ENCODE data around the gene IGF2BP2.
"Not testable (repeated sequence)": the region's sequence is repeated elsewhere in the genome, so short reads cannot be mapped to it uniquely, and the experiment has no call there.

IGF2BP2 gene

DNA sequence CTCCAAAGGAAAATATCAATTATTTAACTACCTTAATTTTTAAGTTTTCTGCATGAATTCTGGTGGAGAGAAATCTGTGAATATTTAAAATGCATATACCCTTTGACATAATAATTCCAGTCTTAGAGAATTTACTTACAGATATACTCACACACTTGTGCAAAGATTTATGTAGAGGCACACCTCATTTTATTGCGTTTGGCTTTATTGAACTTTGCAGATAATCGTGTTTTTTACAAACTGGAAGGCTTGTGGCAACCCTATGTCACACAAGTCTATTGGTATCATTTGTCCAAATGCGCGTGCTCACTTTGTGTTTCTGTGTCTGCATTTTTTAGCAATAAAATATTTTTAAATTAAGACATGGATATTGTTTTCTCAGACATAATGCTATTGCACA is 157.3 kb downstream of the IGF2BP2 start:
- no peaks in the 10 kb centered on the region for H3K4me1 Mint-ChIP-seq
- H3K4me3 Mint-ChIP-seq = no peak overlapping the region
- H3K27me3 Mint-ChIP-seq (ENCODE audit: low read depth, poor library complexity) = no peaks in the 10 kb centered on the region
- TF ChIP-seq, protein P1, sequence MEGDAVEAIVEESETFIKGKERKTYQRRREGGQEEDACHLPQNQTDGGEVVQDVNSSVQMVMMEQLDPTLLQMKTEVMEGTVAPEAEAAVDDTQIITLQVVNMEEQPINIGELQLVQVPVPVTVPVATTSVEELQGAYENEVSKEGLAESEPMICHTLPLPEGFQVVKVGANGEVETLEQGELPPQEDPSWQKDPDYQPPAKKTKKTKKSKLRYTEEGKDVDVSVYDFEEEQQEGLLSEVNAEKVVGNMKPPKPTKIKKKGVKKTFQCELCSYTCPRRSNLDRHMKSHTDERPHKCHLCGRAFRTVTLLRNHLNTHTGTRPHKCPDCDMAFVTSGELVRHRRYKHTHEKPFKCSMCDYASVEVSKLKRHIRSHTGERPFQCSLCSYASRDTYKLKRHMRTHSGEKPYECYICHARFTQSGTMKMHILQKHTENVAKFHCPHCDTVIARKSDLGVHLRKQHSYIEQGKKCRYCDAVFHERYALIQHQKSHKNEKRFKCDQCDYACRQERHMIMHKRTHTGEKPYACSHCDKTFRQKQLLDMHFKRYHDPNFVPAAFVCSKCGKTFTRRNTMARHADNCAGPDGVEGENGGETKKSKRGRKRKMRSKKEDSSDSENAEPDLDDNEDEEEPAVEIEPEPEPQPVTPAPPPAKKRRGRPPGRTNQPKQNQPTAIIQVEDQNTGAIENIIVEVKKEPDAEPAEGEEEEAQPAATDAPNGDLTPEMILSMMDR (IDR thresholded peaks at IDR 0.05) = no peak
- no peak overlapping the region for H3K27ac Mint-ChIP-seq
- DNase-seq = no peak
- H3K9me3 Mint-ChIP-seq = no peaks in the 10 kb centered on the region
- H3K36me3 Mint-ChIP-seq (ENCODE audit: low read depth) = peaks cover 75% of the 10 kb centered on the region

GRCh38 chr3:185663929-185664328 is 160.9 kb downstream of the IGF2BP2 start:
- Mint-ChIP-seq H3K4me3 (no peak overlapping the region), H3K27me3 (ENCODE audit: low read depth, poor library complexity) (no peaks in the 10 kb centered on the region), H3K4me1 (peaks cover 10% of the 10 kb centered on the region), H3K36me3 (ENCODE audit: low read depth) (peaks cover 63% of the 10 kb centered on the region), H3K9me3 (no peaks in the 10 kb centered on the region), H3K27ac (peak overlapping the region; percentile 28)
- DNase-seq = no peak
- TF ChIP-seq, protein P1 (IDR thresholded peaks at IDR 0.05) = no peak

- TF ChIP-seq, protein P1 (IDR thresholded peaks at IDR 0.05) = no peak
- Mint-ChIP-seq H3K27ac (peak overlapping the region; percentile 86), H3K4me3 (no peak overlapping the region), H3K27me3 (ENCODE audit: low read depth, poor library complexity) (no peaks in the 10 kb centered on the region), H3K4me1 (peaks cover 11% of the 10 kb centered on the region), H3K36me3 (ENCODE audit: low read depth) (peaks cover 63% of the 10 kb centered on the region), H3K9me3 (no peaks in the 10 kb centered on the region)
- no peak for DNase-seq
Observed at GRCh38 chr3:185661772-185662171, 163.1 kb downstream of the IGF2BP2 start.

DNA sequence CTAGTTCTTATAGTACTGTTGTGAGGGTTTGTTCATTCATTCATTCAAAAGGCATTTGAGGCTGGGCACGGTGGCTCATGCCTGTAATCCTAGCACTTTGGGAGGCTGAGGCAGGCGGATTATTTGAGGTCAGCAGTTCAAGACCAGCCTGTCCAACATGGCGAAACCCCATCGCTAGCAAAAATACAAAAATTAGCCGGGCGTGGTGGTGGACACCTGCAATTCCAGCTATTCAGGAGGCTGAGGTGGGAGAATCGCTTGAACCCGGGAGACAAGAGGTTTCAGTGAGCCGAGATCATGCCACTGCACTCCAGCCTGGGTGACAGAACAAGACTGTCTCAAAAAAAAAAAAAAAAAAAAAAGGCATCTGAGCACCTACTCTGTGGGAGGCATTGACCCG is 163.5 kb downstream of the IGF2BP2 start:
- Mint-ChIP-seq H3K4me1 (peaks cover 11% of the 10 kb centered on the region), H3K27ac (peak overlapping the region; percentile 86), H3K36me3 (ENCODE audit: low read depth) (peaks cover 65% of the 10 kb centered on the region)
- not testable (repeated sequence) for DNase-seq; H3K27me3 Mint-ChIP-seq (ENCODE audit: low read depth, poor library complexity); H3K9me3 Mint-ChIP-seq; H3K4me3 Mint-ChIP-seq

DNA sequence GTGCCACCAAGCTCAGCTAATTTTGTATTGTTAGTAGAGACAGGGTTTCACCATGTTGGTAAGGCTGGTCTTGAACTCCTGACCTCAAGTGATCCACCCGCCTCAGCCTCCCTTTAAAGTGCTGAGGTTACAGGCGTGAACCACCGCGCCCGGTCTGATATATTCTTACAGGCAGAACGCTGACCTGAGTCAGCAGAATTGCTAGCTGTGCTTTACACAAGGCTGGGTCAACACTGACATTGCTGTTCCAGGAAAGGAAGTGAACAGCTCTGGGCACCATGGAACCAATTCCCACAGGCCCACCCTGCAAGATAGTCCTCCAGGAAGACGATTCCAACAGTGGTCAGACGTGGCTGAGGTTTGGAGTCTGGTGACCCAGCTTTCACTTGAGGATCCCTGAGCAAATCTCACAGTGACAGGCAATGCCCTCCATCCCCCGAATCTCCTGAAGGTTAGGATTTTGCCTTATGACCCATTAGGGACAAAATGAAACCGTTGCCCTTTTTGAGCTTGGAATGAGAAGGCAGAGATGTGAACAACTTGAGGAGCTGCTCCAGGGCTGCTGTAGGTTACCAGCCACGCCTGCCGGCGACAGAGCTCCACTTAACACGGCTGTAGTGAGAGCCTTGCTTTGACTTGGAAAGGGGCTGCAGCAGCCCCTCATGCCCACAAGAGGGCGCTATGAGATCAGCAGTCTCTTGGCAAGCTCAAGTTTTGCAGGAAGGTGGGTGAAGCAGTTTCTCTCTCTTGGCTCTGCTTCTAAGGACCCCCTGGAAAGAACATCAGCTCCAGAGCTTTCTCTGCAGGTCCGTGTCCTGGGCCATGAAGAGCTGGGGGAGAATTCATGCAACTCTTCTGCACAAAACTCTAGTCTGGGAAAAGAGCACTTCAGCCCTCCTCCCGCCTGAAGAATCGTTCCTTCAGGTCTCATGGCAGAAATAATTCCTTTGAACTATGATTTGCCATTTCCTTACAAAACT is 164.6 kb downstream of the IGF2BP2 start:
- H3K9me3 Mint-ChIP-seq = no peaks in the 10 kb centered on the region
- DNase-seq = peak; percentile 79
- peaks cover 11% of the 10 kb centered on the region for H3K4me1 Mint-ChIP-seq
- peaks cover 66% of the 10 kb centered on the region for H3K36me3 Mint-ChIP-seq (ENCODE audit: low read depth)
- H3K27ac Mint-ChIP-seq = peak overlapping the region; percentile 66
- no peak overlapping the region for H3K4me3 Mint-ChIP-seq
- H3K27me3 Mint-ChIP-seq (ENCODE audit: low read depth, poor library complexity) = no peaks in the 10 kb centered on the region
- TF ChIP-seq, protein P1 (IDR thresholded peaks at IDR 0.05) = peak; percentile 98

- DNase-seq = no peak
- Mint-ChIP-seq H3K27ac (peak overlapping the region; percentile 20), H3K9me3 (no peaks in the 10 kb centered on the region), H3K27me3 (ENCODE audit: low read depth, poor library complexity) (no peaks in the 10 kb centered on the region), H3K4me3 (no peak overlapping the region), H3K36me3 (ENCODE audit: low read depth) (peaks cover 64% of the 10 kb centered on the region), H3K4me1 (peaks cover 11% of the 10 kb centered on the region)
- TF ChIP-seq, protein P1 (IDR thresholded peaks at IDR 0.05) = no peak
Observed at GRCh38 chr3:185658943-185659342, 165.9 kb downstream of the IGF2BP2 start.

Measured in nephron progenitor cell (in vitro differentiated cells).